H1 (cell line): ENCODE results near the gene PCCA. TPM values are rescaled to one million over a fixed set of nuclear protein-coding genes. Genes with fewer than 3 reads are reported as not detected.

Source experiments
- CTCF ChIA-PET: fragments of 300-600 bp; sonication (Branson Sonifier 250); formaldehyde crosslinking; loops from one replicate; lab custom pipeline; 2021; ENCODE audit not compliant: partially characterized antibody; lab: Charles Lee
- POLR2A ChIA-PET: fragments of 300-600 bp; sonication (Branson Sonifier 250); formaldehyde crosslinking; loops from one replicate; lab custom pipeline; 2021; ENCODE audit warnings: inconsistent platforms; ENCODE audit not compliant: partially characterized antibody; lab: Charles Lee
- DNase-seq, 2 experiments: peaks; one replicate each; pipeline versions ENCODE4 v3.0.0 to v3.0.0-alpha.2; 2010 to 2022; ENCODE audit warnings: low spot score in 2 of 2, low read depth in 1 of 2, mixed read lengths in 1 of 2
- FAIRE-seq: peaks from 2 replicates; lab custom pipeline; 2011; peaks lifted over from hg19 to GRCh38; lab: Jason Lieb, UNC
- H2AFZ ChIP-seq: 2 replicates; pipeline ENCODE4 v1.8.1; 2012; ENCODE audit warnings: low read length, inconsistent platforms
- H2AK5ac ChIP-seq: 2 replicates; pipeline ENCODE4 v1.6.1; 2013; ENCODE audit warnings: low read depth, low read length
- H2BK120ac ChIP-seq: replicated peaks from 2 replicates; pipeline ENCODE3; 2013; ENCODE audit warnings: low read depth, low read length, inconsistent platforms
- H2BK12ac ChIP-seq: 2 replicates; pipeline ENCODE4 v1.6.1; 2013; ENCODE audit warnings: low read depth, low read length
- H2BK15ac ChIP-seq: 2 replicates; pipeline ENCODE4 v1.6.1; 2013; ENCODE audit warnings: low read length
- H2BK20ac ChIP-seq: 2 replicates; pipeline ENCODE4 v1.6.1; 2013; ENCODE audit warnings: low read length
- H2BK5ac ChIP-seq: 2 replicates; pipeline ENCODE4 v1.6.1; 2013; ENCODE audit warnings: low read depth, low read length
- H3K14ac ChIP-seq: 2 replicates; pipeline ENCODE4 v1.6.1; 2013; ENCODE audit warnings: inconsistent platforms; ENCODE audit not compliant: insufficient read length
- H3K18ac ChIP-seq: 2 replicates; pipeline ENCODE4 v1.6.1; 2013; ENCODE audit warnings: low read length; ENCODE audit errors: extremely low read depth
- H3K23ac ChIP-seq: 2 replicates; pipeline ENCODE4 v1.6.1; 2013; ENCODE audit warnings: inconsistent platforms; ENCODE audit not compliant: insufficient read length
- H3K23me2 ChIP-seq: 2 replicates; pipeline ENCODE4 v1.6.1; 2013; ENCODE audit warnings: low read depth, low read length
- H3K27ac ChIP-seq: 2 replicates; pipeline ENCODE4 v1.6.1; 2011; ENCODE audit warnings: low read depth, low read length, inconsistent platforms
- H3K27me3 ChIP-seq, 4 experiments: replicated peaks in 1 of 4; 1 replicate in 1 of 4; 2 replicates in 3 of 4; pipeline versions ENCODE4 v1.6.1 to v1.8.1; 2011 to 2013; ENCODE audit warnings: low read length in 3 of 4, mild to moderate bottlenecking in 3 of 4, inconsistent platforms in 2 of 4, mixed read lengths in 2 of 4, moderate library complexity in 1 of 4; ENCODE audit not compliant: control insufficient read depth in 3 of 4, insufficient read depth in 3 of 4; ENCODE audit errors: extremely low read depth in 1 of 4
- H3K36me3 ChIP-seq, 4 experiments: 2 replicates each; pipeline versions ENCODE4 v1.6.1 to v1.8.1; 2011 to 2013; ENCODE audit warnings: mild to moderate bottlenecking in 4 of 4, low read length in 3 of 4, moderate library complexity in 2 of 4, control low read depth in 1 of 4, inconsistent platforms in 1 of 4; ENCODE audit not compliant: insufficient read depth in 4 of 4, control insufficient read depth in 2 of 4
- H3K4ac ChIP-seq: replicated peaks from 2 replicates; pipeline ENCODE3; 2013; ENCODE audit warnings: low read length, low read depth, mixed read lengths, inconsistent platforms; ENCODE audit not compliant: insufficient read length
- H3K4me1 ChIP-seq, 4 experiments: replicated peaks in 1 of 4; 1 replicate in 1 of 4; 2 replicates in 3 of 4; pipeline versions ENCODE4 v1.6.1 to v1.8.1; 2011 to 2013; ENCODE audit warnings: low read length in 3 of 4, inconsistent platforms in 2 of 4, mixed read lengths in 1 of 4; ENCODE audit not compliant: insufficient read depth in 4 of 4, control insufficient read depth in 3 of 4
- H3K4me2 ChIP-seq, 2 experiments: 2 replicates each; pipeline versions ENCODE4 v1.6.1 to v1.8.1; 2011 to 2013; ENCODE audit warnings: low read depth in 2 of 2, low read length in 2 of 2, control low read depth in 1 of 2, inconsistent platforms in 1 of 2, mild to moderate bottlenecking in 1 of 2; ENCODE audit not compliant: insufficient read depth in 1 of 2
- H3K4me3 ChIP-seq, 4 experiments: fragments of 200-600, 300-600 bp in 1 of 4; sonication (generic), shearing (Covaris generic), sonication (Bioruptor Twin) in 1 of 4; 2 replicates each; pipeline versions ENCODE4 v1.5.1 to v1.8.1; 2011 to 2016; ENCODE audit warnings: low read length in 4 of 4, low read depth in 3 of 4, control low read depth in 2 of 4, inconsistent platforms in 2 of 4, mild to moderate bottlenecking in 2 of 4, mixed read lengths in 1 of 4, moderate library complexity in 1 of 4; ENCODE audit not compliant: insufficient read depth in 2 of 4; ENCODE audit errors: extremely low read depth in 1 of 4
- H3K56ac ChIP-seq: replicated peaks from 2 replicates; pipeline ENCODE3; 2013; ENCODE audit warnings: low read depth, mild to moderate bottlenecking, mixed read lengths, low read length, inconsistent platforms; ENCODE audit not compliant: insufficient read length
- H3K79me1 ChIP-seq: 2 replicates; pipeline ENCODE4 v1.6.1; 2013; ENCODE audit warnings: low read depth, low read length, control low read depth
- H3K79me2 ChIP-seq, 2 experiments: 2 replicates each; pipeline versions ENCODE4 v1.6.1 to v1.8.1; 2012 to 2013; ENCODE audit warnings: low read length in 2 of 2, mild to moderate bottlenecking in 2 of 2, inconsistent platforms in 1 of 2; ENCODE audit not compliant: insufficient read depth in 2 of 2, control insufficient read depth in 1 of 2
- H3K9ac ChIP-seq, 4 experiments: replicated peaks in 1 of 4; 1 replicate in 1 of 4; 2 replicates in 3 of 4; pipeline versions ENCODE4 v1.6.1 to v1.8.1; 2011 to 2013; ENCODE audit warnings: low read depth in 3 of 4, low read length in 3 of 4, control low read depth in 2 of 4, mild to moderate bottlenecking in 2 of 4, moderate library complexity in 2 of 4, inconsistent platforms in 1 of 4; ENCODE audit errors: extremely low read depth in 1 of 4
- H3K9me3 ChIP-seq, 2 experiments: 2 replicates each; pipeline versions ENCODE4 v1.6.1 to v1.8.1; 2012 to 2013; ENCODE audit warnings: mild to moderate bottlenecking in 2 of 2, moderate library complexity in 2 of 2, control low read depth in 1 of 2, inconsistent platforms in 1 of 2, low read depth in 1 of 2, low read length in 1 of 2, mixed read lengths in 1 of 2; ENCODE audit not compliant: insufficient read depth in 2 of 2
- H4K20me1 ChIP-seq, 2 experiments: replicated peaks in 1 of 2; 2 replicates each; pipeline versions ENCODE3 to v1.8.1; 2011 to 2013; ENCODE audit warnings: inconsistent platforms in 2 of 2, low read length in 2 of 2, mild to moderate bottlenecking in 1 of 2; ENCODE audit not compliant: insufficient read depth in 2 of 2, control insufficient read depth in 1 of 2
- H4K5ac ChIP-seq: 2 replicates; pipeline ENCODE4 v1.6.1; 2013; ENCODE audit warnings: low read length, low read depth, mixed read lengths, inconsistent platforms; ENCODE audit not compliant: insufficient read length
- H4K8ac ChIP-seq: 2 replicates; pipeline ENCODE4 v1.8.0; 2013; ENCODE audit warnings: mild to moderate bottlenecking, moderate library complexity, low read length, inconsistent platforms; ENCODE audit not compliant: insufficient read depth; ENCODE audit errors: extremely low read depth
- H4K91ac ChIP-seq: replicated peaks from 2 replicates; pipeline ENCODE3; 2013; ENCODE audit warnings: low read length, mixed read lengths, inconsistent platforms; ENCODE audit not compliant: insufficient read length
- CEBPB ChIP-seq: IDR thresholded peaks from 2 replicates; pipeline ENCODE4 v1.6.1; 2012; ENCODE audit warnings: low read depth, low read length
- CHD1 ChIP-seq: IDR thresholded peaks from 2 replicates; pipeline ENCODE4 v1.6.1; 2012; ENCODE audit warnings: low read depth, low read length, improper control_type of control experiment
- EGR1 ChIP-seq: IDR thresholded peaks from 2 replicates; pipeline ENCODE4 v1.6.1; 2011; ENCODE audit warnings: low read depth, low read length, borderline replicate concordance
- HDAC2 ChIP-seq, 2 experiments: fragments of 300-600 bp in 1 of 2; sonication (generic) in 1 of 2; IDR thresholded peaks; 2 replicates each; pipeline ENCODE4 v1.6.1; 2011 to 2012; ENCODE audit warnings: low read depth in 2 of 2, low read length in 2 of 2, mild to moderate bottlenecking in 2 of 2, moderate library complexity in 2 of 2, borderline replicate concordance in 1 of 2, inconsistent platforms in 1 of 2
- KDM5A ChIP-seq: fragments of 200-600 bp; IDR thresholded peaks from 2 replicates; pipeline ENCODE4 v1.7.1; 2012; ENCODE audit warnings: mild to moderate bottlenecking, low read length, inconsistent platforms, mixed read lengths
- SAP30 ChIP-seq: fragments of 300-600 bp; sonication (generic); IDR thresholded peaks from 2 replicates; pipeline ENCODE4 v1.7.1; 2012; ENCODE audit warnings: low read length, moderate library complexity, mild to moderate bottlenecking, inconsistent platforms; ENCODE audit not compliant: insufficient read depth, insufficient replicate concordance
- SIN3A ChIP-seq, 2 experiments: IDR thresholded peaks in 1 of 2; conservative IDR thresholded peaks in 1 of 2; 2 replicates each; pipeline ENCODE4 v1.6.1; 2011 to 2012; ENCODE audit warnings: low read length in 2 of 2, improper control_type of control experiment in 1 of 2, low read depth in 1 of 2, mild to moderate bottlenecking in 1 of 2
- WGBS, 2 experiments: shearing (Covaris generic) in 1 of 2; methylation state at CpG; one replicate each; pipeline versions ENCODE4 v1.1.6 to v1.1.7; 2013 to 2015; ENCODE audit warnings: low lambda C conversion rate in 2 of 2, mixed read lengths in 2 of 2, inconsistent platforms in 1 of 2, low coverage in 1 of 2, missing lambda C conversion rate in 1 of 2; ENCODE audit not compliant: insufficient replicate concordance in 2 of 2, insufficient coverage in 1 of 2, insufficient read length in 1 of 2; ENCODE audit errors: extremely low coverage in 1 of 2, missing lambda C conversion rate in 1 of 2; 5-methylcytosine and 5-hydroxymethylcytosine counted together
- polyA plus RNA-seq, 7 experiments: library from polyadenylated mRNA; depleted of rRNA in 3 of 7; stranded (reverse) in 5 of 7; unstranded in 2 of 7; fragments of >200 nt in 5 of 7; fragments of 200-250 nt in 2 of 7; gene quantifications; 1 replicate in 5 of 7; 2 replicates in 1 of 7; 4 replicates in 1 of 7; pipeline versions ENCODE4 v1.2.1 to v1.2.3, GENCODE V29; 2011 to 2013; ENCODE audit warnings: missing spikeins in 2 of 7, mixed read lengths in 2 of 7
- total RNA-seq: library from RNA; stranded (reverse); fragmentation: NEBNext Ultra II Directional; extraction: Animal tissue kit (Norgen Biotek cat#: 25700); gene quantifications from 2 replicates; pipeline ENCODE4 v1.2.1, GENCODE V29; 2021

The PCCA gene
- total and polyA plus RNA-seq, 2 of the 8 experiments (the other 6 are each of a cell fraction or from before 2014, with no cell fraction given), result 18.4 to 49.8 TPM

- Histone ChIP-seq H4K91ac (no peak overlapping the region), H3K9ac (no peak overlapping the region), H2BK120ac (no peak overlapping the region), H3K79me1 (no peaks in the 10 kb centered on the region), H3K27me3 (no peaks in the 10 kb centered on the region), H3K23ac (no peak overlapping the region), H2BK5ac (no peak overlapping the region), H3K56ac (no peak overlapping the region), H4K8ac (no peak overlapping the region), H2BK20ac (no peak overlapping the region), H3K18ac (no peak overlapping the region), H3K23me2 (no peaks in the 10 kb centered on the region), H3K27ac (no peak overlapping the region), H3K9me3 (no peaks in the 10 kb centered on the region), H2AK5ac (no peak overlapping the region), H3K4me2 (no peak overlapping the region), H3K4me3 (no peak overlapping the region), H3K14ac (no peak overlapping the region), H4K20me1 (no peaks in the 10 kb centered on the region), H4K5ac (no peak overlapping the region), H2BK15ac (no peak overlapping the region), H3K79me2 (no peaks in the 10 kb centered on the region), H2AFZ (no peak overlapping the region), H2BK12ac (no peak overlapping the region), H3K36me3 (no peaks in the 10 kb centered on the region), H3K4me1 (peaks cover 0 to 7% (median 3%) of the 10 kb centered on the region in 4 experiments; a peak in 2 of 7 replicates), H3K4ac (no peak overlapping the region)
- 87% methylated on average over 3 of the region's 3 CpGs; no CpG with 5 or more reads in 1 of the 2 experiments for WGBS, 2 experiments
- FAIRE-seq (no peak), DNase-seq (no peak)
- ChIA-PET CTCF (interaction anchor here (1.1 to 1.3 kb wide), 2 partner anchors 88 to 585 kb away, joined by 3 to 4 read pairs; no protein-coding TSS in a partner anchor), POLR2A (interaction anchor here (1.5 kb wide), 1 partner anchor 12 kb away, joined by 4 read pairs; no protein-coding TSS in a partner anchor)
- TF ChIP-seq HDAC2 (IDR thresholded peaks at IDR 0.05; ENCODE audit: borderline replicate concordance in 1 of 2, low read depth in 2 of 2, low read length in 2 of 2) (no peak), CEBPB (no peak), SIN3A (conservative IDR thresholded peaks at IDR 0.05 in 1 of 2, IDR thresholded peaks at IDR 0.05 in 1 of 2; ENCODE audit: low read depth in 1 of 2, low read length in 2 of 2) (no peak), KDM5A (no peak), CHD1 (no peak), EGR1 (no peak), SAP30 (no peak)
Observed at GRCh38 chr13:100484702-100485101, 395.8 kb downstream of the PCCA start.
